ENCODE results near the gene CEP68.

Gene CEP68

GRCh38 chr2:65134158-65134557 lies 77.9 kb downstream of the CEP68 start:
- no peak for DNase-seq

DNA sequence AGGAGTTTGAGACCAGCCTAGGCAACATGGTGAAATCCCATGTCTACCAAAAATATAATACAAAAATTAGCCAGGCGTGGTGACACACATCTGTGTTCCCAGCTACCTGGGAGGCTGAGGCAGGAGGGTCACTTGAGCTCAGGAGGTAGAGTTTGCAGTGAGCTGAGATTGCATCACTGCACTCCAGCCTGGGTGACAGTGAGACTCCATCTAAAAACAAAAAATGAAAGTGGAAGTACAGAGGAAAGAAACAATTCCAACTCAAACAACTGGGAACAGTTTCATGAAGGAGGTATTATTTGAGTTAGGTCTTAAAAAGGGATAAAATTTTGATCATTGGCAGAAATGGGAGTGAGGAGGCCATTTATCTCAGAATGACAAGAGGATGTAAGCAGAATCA lies 80.0 kb downstream of the CEP68 start:
- DNase-seq: no peak

All from activated CD4-positive, alpha-beta T cell treated with anti-CD3 and anti-CD28 coated beads, Interleukin-2, amount 50 U/mL, for 48 hours (primary cell).